Ovary (tissue), 3 donors: ENCODE data around the gene TNS3.

ENCODE experiments used
- CTCF ChIP-seq, 3 donors: fragments of 450-650 bp in 2 of 3; fragments of 200-600 bp in 1 of 3; IDR thresholded peaks; one replicate each; pipeline versions ENCODE4 v1.5.1 to v1.8.0; 2016 to 2022; ENCODE audit warnings: antibody characterized with exemption in 3 of 3, mild to moderate bottlenecking in 1 of 3
- EP300 ChIP-seq: sonication (generic); formaldehyde crosslinking; IDR thresholded peaks from one replicate; pipeline ENCODE4 v1.6.1; 2017; ENCODE audit warnings: antibody characterized with exemption
- POLR2A ChIP-seq: fragments of 450-650 bp; IDR thresholded peaks from one replicate; pipeline ENCODE4 v1.6.1; 2017; ENCODE audit warnings: antibody characterized with exemption, mild to moderate bottlenecking, moderate library complexity
- donor health status: DM: no; HTN: no; CAD: no.

- no peak for TF ChIP-seq CTCF (IDR thresholded peaks at IDR 0.05)
- no peak for TF ChIP-seq POLR2A
- TF ChIP-seq EP300: no peak
Observed at GRCh38 chr7:47622586-47622945, 40.7 kb upstream of the TNS3 start.
